NCI-H69 (cell line): Measurements from ENCODE around the gene SLC4A3.

Experiments
- DNase-seq: peaks from one replicate; lab custom pipeline; 2025; lab: John Stamatoyannopoulos, UW

SLC4A3 gene

GRCh38 chr2:219613461-219614070, 13.9 kb upstream of the SLC4A3 start:
- DNase-seq, result no peak

GRCh38 chr2:219614076-219614860, 13.2 kb upstream of the SLC4A3 start:
- DNase-seq, result no peak

- no peak for DNase-seq
Observed at GRCh38 chr2:219615036-219615435, 12.4 kb upstream of the SLC4A3 start.

- no peak for DNase-seq
Observed at GRCh38 chr2:219615894-219616293, 11.5 kb upstream of the SLC4A3 start.

- DNase-seq, result no peak
Observed at GRCh38 chr2:219616550-219616949, 10.9 kb upstream of the SLC4A3 start.

GRCh38 chr2:219618733-219619122, 8.7 kb upstream of the SLC4A3 start:
- DNase-seq, result no peak

GRCh38 chr2:219619235-219619634, 8.2 kb upstream of the SLC4A3 start:
- DNase-seq, result peak; percentile 2

- DNase-seq, result no peak
Observed at GRCh38 chr2:219620546-219620945, 6.9 kb upstream of the SLC4A3 start.

- no peak for DNase-seq
Observed at GRCh38 chr2:219621935-219622334, 5.5 kb upstream of the SLC4A3 start.

GRCh38 chr2:219622472-219622871, 5.0 kb upstream of the SLC4A3 start:
- DNase-seq, result no peak

GRCh38 chr2:219624565-219624964, 2.9 kb upstream of the SLC4A3 start:
- DNase-seq, result no peak

- no peak for DNase-seq
Observed at GRCh38 chr2:219625179-219625578, 2.3 kb upstream of the SLC4A3 start.

- DNase-seq, result peak; percentile 8
Observed at GRCh38 chr2:219626540-219626939, 890 bp upstream of the SLC4A3 start.

GRCh38 chr2:219628235-219628985, 980 bp downstream of the SLC4A3 start:
- no peak for DNase-seq

GRCh38 chr2:219628986-219629901, 1.8 kb downstream of the SLC4A3 start:
- DNase-seq, result no peak

GRCh38 chr2:219629976-219630695, 2.7 kb downstream of the SLC4A3 start:
- no peak for DNase-seq

GRCh38 chr2:219630770-219631405, 3.5 kb downstream of the SLC4A3 start:
- peak; percentile 1 for DNase-seq

GRCh38 chr2:219631406-219631891, 4.0 kb downstream of the SLC4A3 start:
- no peak for DNase-seq

GRCh38 chr2:219631904-219632759, 4.7 kb downstream of the SLC4A3 start:
- peak; percentile 7 for DNase-seq

GRCh38 chr2:219632760-219633105, 5.3 kb downstream of the SLC4A3 start:
- DNase-seq, result no peak
